H1 (cell line): ENCODE results near the gene TBCA. TPM values are rescaled to one million over a fixed set of nuclear protein-coding genes. Genes with fewer than 3 reads are reported as not detected.
A peak's percentile ranks its signal among the peaks of the same experiment; 100 is the strongest.

Experiments used
- CTCF ChIA-PET: fragments of 300-600 bp; sonication (Branson Sonifier 250); formaldehyde crosslinking; loops from one replicate; lab custom pipeline; 2021; ENCODE audit not compliant: partially characterized antibody; lab: Charles Lee
- POLR2A ChIA-PET: fragments of 300-600 bp; sonication (Branson Sonifier 250); formaldehyde crosslinking; loops from one replicate; lab custom pipeline; 2021; ENCODE audit warnings: inconsistent platforms; ENCODE audit not compliant: partially characterized antibody; lab: Charles Lee
- DNase-seq, 2 experiments: peaks; one replicate each; pipeline versions ENCODE4 v3.0.0 to v3.0.0-alpha.2; 2010 to 2022; ENCODE audit warnings: low spot score in 2 of 2, low read depth in 1 of 2, mixed read lengths in 1 of 2
- FAIRE-seq: peaks from 2 replicates; lab custom pipeline; 2011; peaks lifted over from hg19 to GRCh38; lab: Jason Lieb, UNC
- H2AFZ ChIP-seq: 2 replicates; pipeline ENCODE4 v1.8.1; 2012; ENCODE audit warnings: low read length, inconsistent platforms
- H2AK5ac ChIP-seq: 2 replicates; pipeline ENCODE4 v1.6.1; 2013; ENCODE audit warnings: low read depth, low read length
- H2BK120ac ChIP-seq: replicated peaks from 2 replicates; pipeline ENCODE3; 2013; ENCODE audit warnings: low read depth, low read length, inconsistent platforms
- H2BK12ac ChIP-seq: 2 replicates; pipeline ENCODE4 v1.6.1; 2013; ENCODE audit warnings: low read depth, low read length
- H2BK15ac ChIP-seq: 2 replicates; pipeline ENCODE4 v1.6.1; 2013; ENCODE audit warnings: low read length
- H2BK20ac ChIP-seq: 2 replicates; pipeline ENCODE4 v1.6.1; 2013; ENCODE audit warnings: low read length
- H2BK5ac ChIP-seq: 2 replicates; pipeline ENCODE4 v1.6.1; 2013; ENCODE audit warnings: low read depth, low read length
- H3K14ac ChIP-seq: 2 replicates; pipeline ENCODE4 v1.6.1; 2013; ENCODE audit warnings: inconsistent platforms; ENCODE audit not compliant: insufficient read length
- H3K18ac ChIP-seq: 2 replicates; pipeline ENCODE4 v1.6.1; 2013; ENCODE audit warnings: low read length; ENCODE audit errors: extremely low read depth
- H3K23ac ChIP-seq: 2 replicates; pipeline ENCODE4 v1.6.1; 2013; ENCODE audit warnings: inconsistent platforms; ENCODE audit not compliant: insufficient read length
- H3K23me2 ChIP-seq: 2 replicates; pipeline ENCODE4 v1.6.1; 2013; ENCODE audit warnings: low read depth, low read length
- H3K27ac ChIP-seq: 2 replicates; pipeline ENCODE4 v1.6.1; 2011; ENCODE audit warnings: low read depth, low read length, inconsistent platforms
- H3K27me3 ChIP-seq, 4 experiments: replicated peaks in 1 of 4; 1 replicate in 1 of 4; 2 replicates in 3 of 4; pipeline versions ENCODE4 v1.6.1 to v1.8.1; 2011 to 2013; ENCODE audit warnings: low read length in 3 of 4, mild to moderate bottlenecking in 3 of 4, inconsistent platforms in 2 of 4, mixed read lengths in 2 of 4, moderate library complexity in 1 of 4; ENCODE audit not compliant: control insufficient read depth in 3 of 4, insufficient read depth in 3 of 4; ENCODE audit errors: extremely low read depth in 1 of 4
- H3K36me3 ChIP-seq, 4 experiments: 2 replicates each; pipeline versions ENCODE4 v1.6.1 to v1.8.1; 2011 to 2013; ENCODE audit warnings: mild to moderate bottlenecking in 4 of 4, low read length in 3 of 4, moderate library complexity in 2 of 4, control low read depth in 1 of 4, inconsistent platforms in 1 of 4; ENCODE audit not compliant: insufficient read depth in 4 of 4, control insufficient read depth in 2 of 4
- H3K4ac ChIP-seq: replicated peaks from 2 replicates; pipeline ENCODE3; 2013; ENCODE audit warnings: low read length, low read depth, mixed read lengths, inconsistent platforms; ENCODE audit not compliant: insufficient read length
- H3K4me1 ChIP-seq, 4 experiments: replicated peaks in 1 of 4; 1 replicate in 1 of 4; 2 replicates in 3 of 4; pipeline versions ENCODE4 v1.6.1 to v1.8.1; 2011 to 2013; ENCODE audit warnings: low read length in 3 of 4, inconsistent platforms in 2 of 4, mixed read lengths in 1 of 4; ENCODE audit not compliant: insufficient read depth in 4 of 4, control insufficient read depth in 3 of 4
- H3K4me2 ChIP-seq, 2 experiments: 2 replicates each; pipeline versions ENCODE4 v1.6.1 to v1.8.1; 2011 to 2013; ENCODE audit warnings: low read depth in 2 of 2, low read length in 2 of 2, control low read depth in 1 of 2, inconsistent platforms in 1 of 2, mild to moderate bottlenecking in 1 of 2; ENCODE audit not compliant: insufficient read depth in 1 of 2
- H3K4me3 ChIP-seq, 4 experiments: fragments of 200-600, 300-600 bp in 1 of 4; sonication (generic), shearing (Covaris generic), sonication (Bioruptor Twin) in 1 of 4; 2 replicates each; pipeline versions ENCODE4 v1.5.1 to v1.8.1; 2011 to 2016; ENCODE audit warnings: low read length in 4 of 4, low read depth in 3 of 4, control low read depth in 2 of 4, inconsistent platforms in 2 of 4, mild to moderate bottlenecking in 2 of 4, mixed read lengths in 1 of 4, moderate library complexity in 1 of 4; ENCODE audit not compliant: insufficient read depth in 2 of 4; ENCODE audit errors: extremely low read depth in 1 of 4
- H3K56ac ChIP-seq: replicated peaks from 2 replicates; pipeline ENCODE3; 2013; ENCODE audit warnings: low read depth, mild to moderate bottlenecking, mixed read lengths, low read length, inconsistent platforms; ENCODE audit not compliant: insufficient read length
- H3K79me1 ChIP-seq: 2 replicates; pipeline ENCODE4 v1.6.1; 2013; ENCODE audit warnings: low read depth, low read length, control low read depth
- H3K79me2 ChIP-seq, 2 experiments: 2 replicates each; pipeline versions ENCODE4 v1.6.1 to v1.8.1; 2012 to 2013; ENCODE audit warnings: low read length in 2 of 2, mild to moderate bottlenecking in 2 of 2, inconsistent platforms in 1 of 2; ENCODE audit not compliant: insufficient read depth in 2 of 2, control insufficient read depth in 1 of 2
- H3K9ac ChIP-seq, 4 experiments: replicated peaks in 1 of 4; 1 replicate in 1 of 4; 2 replicates in 3 of 4; pipeline versions ENCODE4 v1.6.1 to v1.8.1; 2011 to 2013; ENCODE audit warnings: low read depth in 3 of 4, low read length in 3 of 4, control low read depth in 2 of 4, mild to moderate bottlenecking in 2 of 4, moderate library complexity in 2 of 4, inconsistent platforms in 1 of 4; ENCODE audit errors: extremely low read depth in 1 of 4
- H3K9me3 ChIP-seq, 2 experiments: 2 replicates each; pipeline versions ENCODE4 v1.6.1 to v1.8.1; 2012 to 2013; ENCODE audit warnings: mild to moderate bottlenecking in 2 of 2, moderate library complexity in 2 of 2, control low read depth in 1 of 2, inconsistent platforms in 1 of 2, low read depth in 1 of 2, low read length in 1 of 2, mixed read lengths in 1 of 2; ENCODE audit not compliant: insufficient read depth in 2 of 2
- H4K20me1 ChIP-seq, 2 experiments: replicated peaks in 1 of 2; 2 replicates each; pipeline versions ENCODE3 to v1.8.1; 2011 to 2013; ENCODE audit warnings: inconsistent platforms in 2 of 2, low read length in 2 of 2, mild to moderate bottlenecking in 1 of 2; ENCODE audit not compliant: insufficient read depth in 2 of 2, control insufficient read depth in 1 of 2
- H4K5ac ChIP-seq: 2 replicates; pipeline ENCODE4 v1.6.1; 2013; ENCODE audit warnings: low read length, low read depth, mixed read lengths, inconsistent platforms; ENCODE audit not compliant: insufficient read length
- H4K8ac ChIP-seq: 2 replicates; pipeline ENCODE4 v1.8.0; 2013; ENCODE audit warnings: mild to moderate bottlenecking, moderate library complexity, low read length, inconsistent platforms; ENCODE audit not compliant: insufficient read depth; ENCODE audit errors: extremely low read depth
- H4K91ac ChIP-seq: replicated peaks from 2 replicates; pipeline ENCODE3; 2013; ENCODE audit warnings: low read length, mixed read lengths, inconsistent platforms; ENCODE audit not compliant: insufficient read length
- CHD1 ChIP-seq: IDR thresholded peaks from 2 replicates; pipeline ENCODE4 v1.6.1; 2012; ENCODE audit warnings: low read depth, low read length, improper control_type of control experiment
- TCF12 ChIP-seq: IDR thresholded peaks from 2 replicates; pipeline ENCODE4 v1.6.1; 2011; ENCODE audit warnings: low read depth, mild to moderate bottlenecking, low read length
- YY1 ChIP-seq: IDR thresholded peaks from 2 replicates; pipeline ENCODE4 v1.6.1; 2011; ENCODE audit warnings: low read depth, mild to moderate bottlenecking, low read length
- WGBS, 2 experiments: shearing (Covaris generic) in 1 of 2; methylation state at CpG; one replicate each; pipeline versions ENCODE4 v1.1.6 to v1.1.7; 2013 to 2015; ENCODE audit warnings: low lambda C conversion rate in 2 of 2, mixed read lengths in 2 of 2, inconsistent platforms in 1 of 2, low coverage in 1 of 2, missing lambda C conversion rate in 1 of 2; ENCODE audit not compliant: insufficient replicate concordance in 2 of 2, insufficient coverage in 1 of 2, insufficient read length in 1 of 2; ENCODE audit errors: extremely low coverage in 1 of 2, missing lambda C conversion rate in 1 of 2; 5-methylcytosine and 5-hydroxymethylcytosine counted together
- polyA plus RNA-seq, 7 experiments: library from polyadenylated mRNA; depleted of rRNA in 3 of 7; stranded (reverse) in 5 of 7; unstranded in 2 of 7; fragments of >200 nt in 5 of 7; fragments of 200-250 nt in 2 of 7; gene quantifications; 1 replicate in 5 of 7; 2 replicates in 1 of 7; 4 replicates in 1 of 7; pipeline versions ENCODE4 v1.2.1 to v1.2.3, GENCODE V29; 2011 to 2013; ENCODE audit warnings: missing spikeins in 2 of 7, mixed read lengths in 2 of 7
- total RNA-seq: library from RNA; stranded (reverse); fragmentation: NEBNext Ultra II Directional; extraction: Animal tissue kit (Norgen Biotek cat#: 25700); gene quantifications from 2 replicates; pipeline ENCODE4 v1.2.1, GENCODE V29; 2021

The TBCA gene
- total and polyA plus RNA-seq, 2 of the 8 experiments (the other 6 are each of a cell fraction or from before 2014, with no cell fraction given) = 55.7 to 320 TPM

- Histone ChIP-seq H2BK15ac (no peak overlapping the region), H2BK120ac (no peak overlapping the region), H2BK20ac (0 out of 2 replicates have a peak overlapping the region, but pooled peaks have one; percentile 32), H2AK5ac (no peak overlapping the region), H4K20me1 (peaks cover 23 to 28% of the 10 kb centered on the region in 2 experiments), H3K4me3 (peak overlapping the region in 1 of 4 experiments; percentile 35; a peak in 3 of 8 replicates), H3K79me1 (no peaks in the 10 kb centered on the region), H3K79me2 (no peaks in the 10 kb centered on the region), H4K8ac (no peak overlapping the region), H2BK12ac (no peak overlapping the region), H3K27ac (no peak overlapping the region), H3K4me1 (peaks cover 9 to 25% (median 15%) of the 10 kb centered on the region in 4 experiments), H3K36me3 (no peaks in the 10 kb centered on the region; a peak in 1 of 8 replicates), H3K9me3 (no peaks in the 10 kb centered on the region), H2AFZ (no peak overlapping the region), H3K4me2 (peak overlapping the region; percentile 59 to 60), H4K91ac (no peak overlapping the region), H3K9ac (no peak overlapping the region), H4K5ac (no peak overlapping the region), H3K27me3 (peaks cover 84 to 100% (median 93%) of the 10 kb centered on the region in 4 experiments), H3K4ac (no peak overlapping the region), H3K23me2 (peaks cover 9% of the 10 kb centered on the region), H3K23ac (no peak overlapping the region), H2BK5ac (no peak overlapping the region), H3K18ac (no peak overlapping the region), H3K14ac (no peak overlapping the region), H3K56ac (peak overlapping the region; percentile 5)
- FAIRE-seq (peak; percentile 45), DNase-seq (no peak)
- WGBS, 2 experiments = 2% methylated on average over 23 of the region's 23 CpGs; no CpG with 5 or more reads in 1 of the 2 experiments
- ChIA-PET CTCF (no interaction called here), POLR2A (interaction anchor here (1.2 to 1.4 kb wide), 3 partner anchors 11 to 207 kb away, joined by 3 to 5 read pairs (median 4); no protein-coding TSS in a partner anchor)
- TF ChIP-seq TCF12 (no peak), CHD1 (no peak), YY1 (no peak)
These were observed 134.7 kb downstream of the TBCA start for GRCh38 chr5:77641397-77641943.
